GDM1 (cell line): Measurements from ENCODE around the gene PSENEN.
"Not testable (repeated sequence)": the region's sequence is repeated elsewhere in the genome, so short reads cannot be mapped to it uniquely, and the experiment has no call there.

ENCODE experiments used
- DNase-seq: peaks from one replicate; lab custom pipeline; 2025; lab: John Stamatoyannopoulos, UW

The PSENEN gene

DNA sequence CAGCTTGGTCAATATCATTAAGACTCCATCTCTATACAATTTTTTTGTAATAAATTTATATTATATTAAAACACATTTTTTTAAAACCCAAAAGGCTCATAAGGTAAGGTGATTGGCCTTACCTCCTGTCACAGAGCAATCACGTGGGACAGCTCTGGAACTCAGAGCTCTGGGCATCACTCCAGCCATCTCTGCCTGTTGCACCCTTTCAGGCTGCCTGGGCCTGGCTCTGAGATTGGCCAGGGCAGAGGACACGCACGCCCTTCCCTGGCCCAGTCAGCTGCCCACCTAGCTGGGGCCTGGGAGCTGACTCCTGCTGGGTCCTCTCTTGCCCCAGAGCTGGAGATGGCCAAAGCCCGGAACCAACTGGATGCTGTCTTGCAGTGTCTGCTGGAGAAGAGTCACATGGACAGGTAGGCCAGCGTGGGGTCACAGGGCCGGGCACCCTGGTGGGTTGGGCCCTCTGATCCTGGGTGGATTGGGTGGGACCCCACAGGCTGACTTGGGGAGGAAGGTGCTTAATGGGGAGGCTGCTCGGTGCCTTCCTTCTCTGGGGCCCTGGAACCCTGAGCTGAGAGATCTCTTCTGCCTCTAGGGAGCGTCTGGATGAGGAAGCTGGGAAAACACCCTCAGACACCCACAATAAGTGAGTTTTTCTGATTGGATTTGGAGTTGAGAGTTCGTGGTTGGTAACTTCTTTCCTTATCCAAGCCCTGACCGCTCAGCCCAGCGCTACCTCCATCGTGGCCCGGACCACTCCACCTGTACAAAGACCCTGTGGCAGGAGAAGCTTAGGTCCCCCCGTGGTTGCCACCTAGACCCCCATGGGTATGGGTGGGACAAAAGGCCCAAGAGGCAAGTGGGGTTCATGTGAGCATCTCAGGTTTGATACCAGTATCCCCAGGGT is 6.6 kb downstream of the PSENEN start:
- no peak for DNase-seq

DNA sequence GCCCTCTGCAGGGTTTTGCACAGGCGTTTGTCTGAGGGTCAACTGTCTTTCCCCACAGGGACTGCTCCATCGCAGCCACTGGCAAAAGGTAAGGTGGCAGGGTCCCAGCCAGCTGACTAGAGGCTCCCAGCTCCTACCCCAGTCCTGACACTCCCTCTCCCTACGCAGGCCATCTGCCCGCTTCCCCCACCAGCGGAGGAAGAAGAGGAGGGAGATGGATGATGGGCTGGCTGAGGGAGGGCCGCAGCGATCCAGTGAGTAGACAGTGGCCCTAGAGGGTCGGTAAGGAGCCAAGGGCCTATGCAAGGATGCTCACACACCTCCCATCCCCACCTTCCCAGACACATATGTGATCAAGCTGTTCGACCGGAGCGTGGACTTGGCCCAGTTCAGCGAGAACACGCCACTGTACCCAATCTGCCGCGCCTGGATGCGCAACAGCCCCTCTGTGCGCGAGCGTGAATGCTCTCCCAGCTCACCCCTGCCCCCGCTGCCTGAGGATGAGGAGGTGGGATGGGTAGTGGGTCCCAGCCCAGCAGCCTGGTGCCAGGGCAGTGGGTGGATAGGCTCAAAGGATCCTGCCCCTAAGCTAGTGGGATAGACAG is 7.4 kb downstream of the PSENEN start:
- DNase-seq = no peak

- DNase-seq = no peak
Observed at GRCh38 chr19:35753634-35754369, 8.4 kb downstream of the PSENEN start.

GRCh38 chr19:35754370-35755130 is 9.1 kb downstream of the PSENEN start:
- no peak for DNase-seq

DNA sequence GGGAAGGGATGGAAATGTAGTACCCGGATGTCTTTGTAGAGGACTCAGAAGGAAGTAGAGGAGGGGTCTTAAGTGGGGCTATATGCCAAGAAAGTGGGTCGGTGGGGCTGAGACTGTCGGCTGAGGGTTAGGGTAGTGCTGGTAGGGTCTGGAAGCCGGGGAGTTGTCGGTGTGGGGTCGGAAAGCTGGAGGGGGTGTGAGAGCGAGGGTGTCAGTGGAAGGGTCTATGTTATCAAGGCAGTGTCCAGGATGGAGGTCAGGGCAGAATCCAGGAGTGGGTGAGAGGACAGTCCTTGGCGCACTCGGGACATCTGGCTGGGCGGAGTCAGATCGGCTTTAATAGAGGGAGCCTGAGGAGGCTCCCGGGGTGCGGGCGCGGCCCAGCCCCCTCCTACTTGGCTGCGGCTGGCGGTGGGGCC is 9.7 kb downstream of the PSENEN start:
- no peak for DNase-seq

DNA sequence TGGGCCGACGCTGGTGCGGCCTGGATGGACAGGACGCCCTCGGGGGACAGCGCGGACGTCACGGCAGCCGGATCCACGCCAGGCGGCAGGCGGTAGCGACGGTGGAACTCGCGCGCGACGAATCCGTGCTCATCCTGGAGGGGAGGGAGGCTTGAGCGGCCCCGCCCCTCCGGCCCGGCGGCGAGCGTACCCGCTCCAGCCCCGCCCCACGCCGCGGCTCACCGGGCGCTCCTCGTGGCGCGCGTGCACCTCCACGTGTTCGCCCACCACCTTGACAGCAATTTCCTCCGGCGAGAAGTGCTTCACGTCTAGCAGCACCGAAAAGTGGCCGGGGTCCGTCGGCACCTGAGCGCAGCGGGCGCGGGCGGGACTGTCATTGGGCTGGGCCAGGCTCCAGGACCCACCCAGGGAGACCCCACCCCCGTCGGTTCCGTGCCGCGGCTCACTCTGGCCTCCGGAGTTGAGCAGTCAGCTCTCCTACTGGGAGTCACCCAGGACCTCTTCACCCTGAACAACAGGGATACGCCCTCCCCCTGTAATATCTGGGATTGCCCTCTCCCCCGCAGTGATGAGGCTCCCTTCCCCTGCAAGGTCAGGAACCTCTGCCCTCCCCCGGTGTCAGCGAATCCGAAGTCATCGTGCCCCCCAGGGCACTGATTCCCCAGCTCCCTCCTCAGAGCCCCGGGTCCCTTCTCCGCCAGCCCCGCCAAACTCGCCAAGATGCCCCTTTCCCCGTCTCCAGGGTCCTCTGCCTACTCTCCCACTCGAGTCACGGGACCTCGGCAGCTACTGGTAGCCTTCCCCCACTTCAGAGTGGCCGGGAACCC is 10.3 kb downstream of the PSENEN start:
- no peak for DNase-seq

DNA sequence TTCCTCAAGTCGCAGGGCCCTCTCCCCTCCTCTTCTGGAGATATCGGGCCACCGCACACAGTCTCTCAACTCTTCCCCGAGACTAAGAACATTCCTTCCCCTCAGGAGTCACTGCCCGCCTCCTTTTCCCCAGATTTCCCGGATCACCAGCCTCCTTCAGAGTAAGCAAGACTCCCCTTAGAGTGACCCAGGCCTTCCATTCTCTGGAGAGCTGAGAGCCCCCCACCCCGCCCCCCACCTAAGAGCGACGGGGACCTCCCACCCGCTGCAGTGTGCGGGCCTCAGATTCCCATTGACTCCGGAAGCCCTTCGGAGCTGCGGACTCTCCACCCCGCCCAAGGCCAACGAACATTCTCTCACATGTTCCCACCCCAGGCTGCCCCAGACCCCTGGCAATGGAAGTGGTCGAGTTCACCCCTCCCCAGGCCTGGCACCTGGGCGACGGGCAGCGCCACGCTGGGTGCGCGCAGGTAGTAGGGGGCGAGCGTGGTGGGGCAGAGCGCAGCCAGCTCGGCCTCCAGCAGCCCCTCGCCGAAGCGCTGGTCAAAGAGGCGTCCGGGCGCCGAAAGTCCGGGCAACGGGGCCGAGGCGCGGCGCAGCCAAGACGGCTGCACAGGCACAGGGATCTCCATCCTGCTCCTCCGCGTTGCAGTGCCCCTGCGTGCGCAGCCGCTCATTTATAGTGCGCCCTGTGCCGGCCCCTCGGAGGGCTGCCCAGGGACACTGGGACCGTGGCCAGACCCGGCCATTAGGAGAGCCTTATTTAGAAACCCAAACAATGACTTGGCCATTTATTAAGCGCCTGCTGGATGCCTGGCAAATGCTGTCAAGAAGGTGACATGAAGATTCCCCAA is 11.2 kb downstream of the PSENEN start, which contains the start of gene HSPB6:
Gene HSPB6 (minus strand): TSS at position 653 of the 854 bp plus-strand sequence. CDS start 21 bp downstream, at position 632.
- DNase-seq = no peak

DNA sequence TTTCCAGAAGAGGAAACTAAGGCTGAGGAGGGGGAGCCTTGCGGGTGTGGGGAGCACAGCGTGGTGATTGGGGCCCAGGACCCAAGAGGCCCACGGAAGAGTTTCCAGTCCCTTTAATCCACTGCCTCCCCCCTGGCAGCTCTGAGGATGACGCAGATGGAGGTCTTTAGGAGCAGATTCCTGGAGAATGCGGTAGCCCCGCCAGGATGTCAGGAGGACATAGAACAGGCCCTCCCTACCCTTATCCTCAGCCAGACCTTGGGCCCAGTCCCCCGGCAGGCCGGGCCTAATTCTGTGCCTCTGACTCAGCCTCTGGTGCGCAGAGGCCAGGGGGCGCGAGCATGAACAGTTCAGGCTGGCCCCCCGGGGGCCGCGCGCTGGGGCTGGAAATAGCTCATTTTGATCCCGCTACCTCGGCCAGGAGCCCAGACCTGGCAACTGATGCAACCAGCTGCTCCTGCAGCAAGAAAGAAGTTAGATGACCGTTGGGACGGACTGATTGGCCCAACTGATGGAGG is 11.8 kb downstream of the PSENEN start:
- DNase-seq = no peak

- peak; percentile 98 for DNase-seq
Observed at GRCh38 chr19:35757749-35758608, 12.5 kb downstream of the PSENEN start, which contains the start of gene PROSER3. TSS of gene PROSER3 (plus strand) at chr19:35758176. CDS start at chr19:35758216, 40 bp downstream.

DNA sequence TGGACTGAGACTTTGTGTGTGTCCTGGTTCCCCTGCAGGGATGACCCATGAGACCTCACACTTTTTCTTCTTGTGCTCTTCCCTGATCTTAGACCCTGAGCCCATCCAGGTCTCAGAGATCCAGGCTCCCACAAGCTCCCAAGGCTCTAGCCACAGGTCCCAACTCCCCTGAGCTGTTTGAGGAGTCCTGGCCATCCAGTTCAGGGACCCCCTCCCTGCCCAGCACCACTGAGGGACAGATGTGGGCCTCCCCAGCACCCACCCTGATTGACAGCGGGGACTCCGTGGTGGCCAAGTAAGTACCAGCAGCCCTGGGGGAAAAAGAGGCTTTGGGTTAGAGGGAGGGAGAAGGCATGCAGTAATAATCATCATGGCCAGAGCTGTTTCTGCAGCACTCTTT is 14.2 kb downstream of the PSENEN start:
- DNase-seq = no peak

DNA sequence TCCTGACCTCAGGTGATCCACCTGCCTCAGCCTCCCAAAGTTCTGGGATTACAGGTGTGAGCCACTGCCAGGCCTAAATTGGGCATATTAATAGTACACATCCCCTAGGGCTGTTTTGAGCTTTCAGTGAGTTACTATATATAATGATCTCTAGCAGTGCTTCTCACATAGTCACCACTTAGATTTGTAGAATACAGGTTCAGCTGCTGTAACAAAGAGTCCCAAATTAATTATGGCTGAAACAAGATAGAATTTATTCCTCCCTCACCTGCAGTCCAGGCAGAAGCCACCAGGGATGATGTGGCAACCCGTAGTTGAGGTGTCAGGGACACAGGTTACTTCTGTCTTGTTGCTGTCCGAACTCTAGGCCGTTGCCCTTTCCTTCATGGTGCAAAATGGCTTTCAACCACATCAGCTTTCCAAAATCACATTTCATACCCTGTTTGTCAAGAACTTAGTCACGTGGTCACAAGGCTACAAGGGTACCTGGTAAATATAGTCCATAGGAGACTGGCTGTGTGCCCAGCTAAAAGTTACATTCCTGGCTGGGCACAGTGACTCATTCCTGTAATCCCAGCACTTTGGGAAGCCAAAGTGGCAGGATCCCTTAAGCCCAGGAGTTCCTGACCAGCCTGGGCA is 15.4 kb downstream of the PSENEN start:
- DNase-seq = no peak

GRCh38 chr19:35764432-35765315 is 19.2 kb downstream of the PSENEN start:
- no peak for DNase-seq

DNA sequence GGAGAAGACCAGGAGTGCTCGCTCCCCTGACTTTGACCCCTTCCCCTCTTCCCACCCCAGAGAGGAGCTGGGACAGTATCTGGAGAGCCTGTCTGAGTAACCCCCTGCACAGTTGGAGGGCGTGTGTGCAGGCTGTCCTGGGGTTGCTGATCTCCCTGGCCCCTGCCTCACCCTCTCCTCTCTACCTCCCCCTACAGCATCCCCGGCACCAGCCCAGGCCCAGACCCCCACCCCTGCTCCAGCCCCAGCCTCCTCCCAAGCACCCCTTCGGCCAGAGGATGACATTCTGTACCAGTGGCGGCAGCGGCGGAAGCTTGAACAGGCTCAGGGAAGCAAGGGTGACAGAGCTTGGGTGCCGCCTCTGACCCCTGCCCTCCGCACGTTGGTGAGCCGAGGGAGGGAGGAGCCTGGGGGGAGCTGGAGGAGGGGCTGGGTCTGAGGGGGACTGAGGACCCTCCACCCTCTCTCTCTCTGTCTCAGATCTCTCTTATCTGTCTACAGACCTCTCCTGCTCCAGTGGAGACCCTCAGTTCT is 21.2 kb downstream of the PSENEN start:
- DNase-seq = no peak

DNA sequence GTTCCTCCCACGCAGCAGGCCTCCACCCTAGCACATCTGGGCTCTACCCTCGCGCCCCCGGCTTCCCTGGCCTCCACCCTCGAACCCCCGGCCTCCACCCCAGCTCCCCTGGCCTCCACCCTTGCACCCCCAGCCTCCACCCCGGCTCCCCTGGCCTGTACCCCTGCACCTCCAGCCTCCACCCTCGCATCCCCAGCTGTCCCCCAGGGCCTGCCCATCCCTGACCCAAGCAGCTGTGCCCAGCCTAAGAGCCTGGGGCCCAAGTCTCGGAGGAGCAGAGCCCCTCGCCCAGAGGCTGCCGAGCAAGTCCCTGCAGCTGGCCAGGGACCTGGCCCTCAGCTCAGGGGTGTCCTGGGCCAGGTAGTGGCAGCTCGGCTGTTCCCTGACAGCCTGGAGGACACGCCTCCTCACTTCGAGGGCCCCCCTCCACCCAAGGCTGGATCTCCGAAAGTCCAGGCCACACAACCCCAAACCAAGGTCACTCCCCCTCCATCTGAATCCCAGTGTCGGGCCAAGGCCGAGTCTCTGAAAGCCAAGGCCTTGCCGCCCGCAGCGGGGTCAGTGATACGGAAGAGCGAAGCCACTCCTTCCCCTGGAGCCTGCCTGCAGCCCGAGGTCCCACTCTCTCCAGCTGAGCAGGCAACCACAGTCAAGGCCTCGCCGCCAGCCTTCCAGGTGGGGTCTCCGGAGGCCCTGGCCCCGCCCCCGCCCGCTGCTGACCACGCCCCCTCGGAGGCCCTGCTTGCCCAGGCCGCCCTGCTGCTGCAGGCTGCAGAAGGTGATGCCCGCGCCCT is 22.0 kb downstream of the PSENEN start:
- no peak for DNase-seq

DNA sequence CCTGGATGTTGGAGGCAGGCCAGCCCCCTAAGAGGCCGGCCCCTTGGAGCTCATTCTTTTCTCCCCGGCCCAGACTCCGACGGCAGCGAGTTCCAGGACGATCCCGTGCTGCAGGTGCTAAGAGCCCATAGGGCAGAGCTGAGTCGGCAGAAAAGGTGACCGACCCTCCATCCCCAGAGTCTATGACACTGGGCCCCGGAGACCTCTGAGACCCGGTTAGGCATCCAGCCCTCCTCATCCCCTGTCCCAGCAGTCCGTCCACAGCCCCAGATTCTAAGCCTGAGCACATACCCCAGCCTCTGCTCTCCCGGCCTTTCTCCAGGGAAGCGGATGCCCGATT is 22.6 kb downstream of the PSENEN start:
- DNase-seq = no peak

DNA sequence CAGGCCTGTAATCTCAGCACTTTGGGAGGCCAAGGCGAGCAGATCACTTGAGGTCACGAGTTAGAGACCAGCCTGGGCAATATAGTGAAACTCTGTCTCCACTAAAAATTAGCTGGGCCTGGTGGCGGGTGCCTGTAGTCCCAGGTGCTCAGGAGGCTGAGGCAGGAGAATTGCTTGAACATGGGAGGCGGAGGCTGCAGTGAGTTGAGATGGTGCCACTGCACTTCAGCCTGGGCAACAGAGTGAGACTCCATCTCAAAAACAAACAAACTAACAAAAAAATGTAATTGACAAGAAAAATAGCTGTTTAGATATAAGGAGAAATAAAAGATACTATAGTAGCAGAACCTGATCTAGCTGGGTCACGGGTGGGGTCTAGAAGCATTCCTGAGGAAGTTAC is 26.9 kb downstream of the PSENEN start:
- DNase-seq = not testable (repeated sequence)
